HepG2 (cell line): ENCODE data around the gene AMER3. TPM values are rescaled to one million over a fixed set of nuclear protein-coding genes. Genes with fewer than 3 reads are reported as not detected.

Source experiments
- AHDC1 ChIP-seq: sonication (generic); formaldehyde crosslinking; IDR thresholded peaks from 2 replicates; pipeline ENCODE4 v1.5.1; 2020; ENCODE audit warnings: mild to moderate bottlenecking, missing genetic modification reagents, borderline replicate concordance
- FOXO4 ChIP-seq: sonication (generic); formaldehyde crosslinking; conservative IDR thresholded peaks from 2 replicates; pipeline ENCODE4 v1.8.1; 2023; ENCODE audit warnings: missing genetic modification reagents
- JDP2 ChIP-seq: sonication (generic); formaldehyde crosslinking; IDR thresholded peaks from 2 replicates; pipeline ENCODE4 v1.8.1; 2022; ENCODE audit warnings: missing genetic modification reagents, borderline replicate concordance
- MED1 ChIP-seq: sonication (generic); formaldehyde crosslinking; IDR thresholded peaks from 2 replicates; pipeline ENCODE4 v1.4.0; 2020; ENCODE audit warnings: missing genetic modification reagents
- NRL ChIP-seq: sonication (generic); formaldehyde crosslinking; IDR thresholded peaks from 2 replicates; pipeline ENCODE4 v1.5.0; 2020; ENCODE audit warnings: missing genetic modification reagents, mild to moderate bottlenecking, moderate library complexity, borderline replicate concordance
- ONECUT2 ChIP-seq: sonication (generic); formaldehyde crosslinking; IDR thresholded peaks from 2 replicates; pipeline ENCODE4 v1.4.0; 2020; ENCODE audit warnings: missing genetic modification reagents
- SATB2 ChIP-seq: sonication (generic); formaldehyde crosslinking; IDR thresholded peaks from 2 replicates; pipeline ENCODE4 v1.5.0; 2020; ENCODE audit warnings: missing genetic modification reagents
- TFDP2 ChIP-seq: sonication (generic); formaldehyde crosslinking; IDR thresholded peaks from 2 replicates; pipeline ENCODE4 v1.4.0; 2020; ENCODE audit warnings: missing genetic modification reagents
- ZMYM2 ChIP-seq: sonication (generic); formaldehyde crosslinking; IDR thresholded peaks from 2 replicates; pipeline ENCODE4 v1.8.0; 2022; ENCODE audit warnings: mild to moderate bottlenecking, missing genetic modification reagents
- ZNF354B ChIP-seq: sonication (generic); formaldehyde crosslinking; IDR thresholded peaks from 2 replicates; pipeline ENCODE4 v1.8.0; 2022; ENCODE audit warnings: mild to moderate bottlenecking, missing genetic modification reagents
- ZNF567 ChIP-seq: sonication (generic); formaldehyde crosslinking; IDR thresholded peaks from 2 replicates; pipeline ENCODE4 v1.8.1; 2023; ENCODE audit warnings: mild to moderate bottlenecking, missing genetic modification reagents, borderline replicate concordance
- polyA plus RNA-seq, 8 experiments: library from polyadenylated mRNA; depleted of rRNA in 3 of 8; stranded (reverse) in 7 of 8; unstranded in 1 of 8; fragments of >200 nt; fragmentation: Illumina TruSeq in 4 of 8; extraction: Trizol in 4 of 8; gene quantifications; 2 replicates each; pipeline versions ENCODE4 v1.2.1 to v1.2.3, GENCODE V29; 2011 to 2016; ENCODE audit warnings: low read depth in 4 of 8, missing spikeins in 1 of 8, mixed read lengths in 1 of 8; ENCODE audit not compliant: insufficient read depth in 1 of 8
- total RNA-seq, 5 experiments: library from RNA; depleted of rRNA; stranded (reverse); fragments of >200 nt; fragmentation: Illumina TruSeq; extraction: Trizol; gene quantifications; 2 replicates each; pipeline ENCODE4 v1.2.3, GENCODE V29; 2016; ENCODE audit warnings: low read depth in 1 of 5
- TF ChIP-seq, protein P1 (sequence below): sonication (generic); formaldehyde crosslinking; IDR thresholded peaks from 2 replicates; pipeline ENCODE4 v1.5.0; 2020; ENCODE audit warnings: mild to moderate bottlenecking, missing genetic modification reagents, borderline replicate concordance
- TF ChIP-seq, protein P2 (sequence below): sonication (generic); formaldehyde crosslinking; IDR thresholded peaks from 2 replicates; pipeline ENCODE4 v1.4.0; 2020; ENCODE audit warnings: missing genetic modification reagents

The AMER3 gene
- total and polyA plus RNA-seq, 2 of the 13 experiments (the other 11 are each of a cell fraction or from before 2014, with no cell fraction given) = not detected

DNA sequence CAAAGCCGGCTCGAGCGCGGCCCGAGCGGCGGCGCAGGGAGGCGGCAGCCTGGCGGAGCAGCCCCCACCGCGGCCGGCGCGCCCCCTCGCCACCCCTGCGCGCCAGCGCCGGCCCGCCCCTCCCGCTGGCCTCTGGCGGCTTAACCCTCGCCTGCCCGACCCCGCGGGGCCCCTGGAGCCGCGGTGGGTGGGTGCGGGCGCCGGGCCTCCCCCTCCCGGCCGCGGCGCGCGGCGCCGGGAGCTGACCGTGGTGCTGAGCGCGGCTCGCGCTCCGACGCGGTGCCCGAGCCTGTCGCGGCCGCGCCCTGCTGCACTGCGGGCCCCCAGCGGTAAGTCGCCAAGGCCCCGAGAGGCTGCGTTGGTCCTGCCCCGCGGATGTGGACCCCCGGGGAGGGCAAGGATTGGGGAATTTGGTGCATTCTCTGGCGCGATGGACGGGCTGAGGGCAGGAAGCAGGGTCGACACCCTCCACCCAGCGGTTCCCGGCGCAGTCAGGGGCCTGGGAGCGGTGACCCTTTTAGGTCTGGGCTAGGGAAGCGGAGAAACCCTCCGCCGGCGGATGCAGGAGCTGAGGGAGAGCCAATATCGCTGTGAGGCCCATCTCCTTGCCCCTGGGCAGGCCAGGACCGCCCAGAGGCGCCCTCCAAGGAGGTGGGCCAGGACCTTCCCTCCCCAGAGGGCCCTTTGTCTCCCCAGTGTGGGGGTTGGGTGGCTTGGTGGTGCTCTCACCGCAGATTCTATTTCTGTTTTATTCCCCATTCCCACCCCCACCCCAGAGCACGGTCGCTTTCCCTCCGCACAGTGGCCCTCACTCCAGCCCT lies 923 bp downstream of the AMER3 start (continued):
- TF ChIP-seq AHDC1 (no peak), TFDP2 (CRISPR knock-in tag) (no peak), SATB2 (no peak), ZNF354B (CRISPR knock-in tag) (no peak), MED1 (CRISPR knock-in tag) (no peak), JDP2 (CRISPR knock-in tag) (peak; percentile 43; the same call in 1 of the 2 replicates), ZMYM2 (CRISPR knock-in tag) (no peak), FOXO4 (CRISPR knock-in tag) (no peak), NRL (CRISPR knock-in tag) (no peak), ONECUT2 (CRISPR knock-in tag) (no peak), ZNF567 (CRISPR knock-in tag) (no peak)
- TF ChIP-seq, protein P1, sequence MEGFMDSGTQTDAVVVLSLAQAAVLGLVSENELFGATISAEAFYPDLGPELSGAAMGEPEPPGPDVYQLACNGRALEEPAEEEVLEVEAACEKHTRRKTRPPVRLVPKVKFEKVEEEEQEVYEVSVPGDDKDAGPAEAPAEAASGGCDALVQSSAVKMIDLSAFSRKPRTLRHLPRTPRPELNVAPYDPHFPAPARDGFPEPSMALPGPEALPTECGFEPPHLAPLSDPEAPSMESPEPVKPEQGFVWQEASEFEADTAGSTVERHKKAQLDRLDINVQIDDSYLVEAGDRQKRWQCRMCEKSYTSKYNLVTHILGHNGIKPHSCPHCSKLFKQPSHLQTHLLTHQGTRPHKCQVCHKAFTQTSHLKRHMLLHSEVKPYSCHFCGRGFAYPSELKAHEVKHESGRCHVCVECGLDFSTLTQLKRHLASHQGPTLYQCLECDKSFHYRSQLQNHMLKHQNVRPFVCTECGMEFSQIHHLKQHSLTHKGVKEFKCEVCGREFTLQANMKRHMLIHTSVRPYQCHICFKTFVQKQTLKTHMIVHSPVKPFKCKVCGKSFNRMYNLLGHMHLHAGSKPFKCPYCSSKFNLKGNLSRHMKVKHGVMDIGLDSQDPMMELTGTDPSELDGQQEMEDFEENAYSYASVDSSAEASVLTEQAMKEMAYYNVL (CRISPR knock-in tag) = no peak
- TF ChIP-seq, protein P2, sequence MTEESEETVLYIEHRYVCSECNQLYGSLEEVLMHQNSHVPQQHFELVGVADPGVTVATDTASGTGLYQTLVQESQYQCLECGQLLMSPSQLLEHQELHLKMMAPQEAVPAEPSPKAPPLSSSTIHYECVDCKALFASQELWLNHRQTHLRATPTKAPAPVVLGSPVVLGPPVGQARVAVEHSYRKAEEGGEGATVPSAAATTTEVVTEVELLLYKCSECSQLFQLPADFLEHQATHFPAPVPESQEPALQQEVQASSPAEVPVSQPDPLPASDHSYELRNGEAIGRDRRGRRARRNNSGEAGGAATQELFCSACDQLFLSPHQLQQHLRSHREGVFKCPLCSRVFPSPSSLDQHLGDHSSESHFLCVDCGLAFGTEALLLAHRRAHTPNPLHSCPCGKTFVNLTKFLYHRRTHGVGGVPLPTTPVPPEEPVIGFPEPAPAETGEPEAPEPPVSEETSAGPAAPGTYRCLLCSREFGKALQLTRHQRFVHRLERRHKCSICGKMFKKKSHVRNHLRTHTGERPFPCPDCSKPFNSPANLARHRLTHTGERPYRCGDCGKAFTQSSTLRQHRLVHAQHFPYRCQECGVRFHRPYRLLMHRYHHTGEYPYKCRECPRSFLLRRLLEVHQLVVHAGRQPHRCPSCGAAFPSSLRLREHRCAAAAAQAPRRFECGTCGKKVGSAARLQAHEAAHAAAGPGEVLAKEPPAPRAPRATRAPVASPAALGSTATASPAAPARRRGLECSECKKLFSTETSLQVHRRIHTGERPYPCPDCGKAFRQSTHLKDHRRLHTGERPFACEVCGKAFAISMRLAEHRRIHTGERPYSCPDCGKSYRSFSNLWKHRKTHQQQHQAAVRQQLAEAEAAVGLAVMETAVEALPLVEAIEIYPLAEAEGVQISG = 0 out of 2 replicates have a peak, but pooled peaks have one; percentile 30
